OCI-LY1 (cell line): Measurements from ENCODE around the gene TET2.

Experiments
- CTCF ChIP-seq: fragments of 200-600 bp; sonication (generic), shearing (Covaris generic); IDR thresholded peaks from 2 replicates; pipeline ENCODE4 v1.5.1; 2017; ENCODE audit warnings: mild to moderate bottlenecking, antibody characterized with exemption, low read length, moderate library complexity, mixed read lengths
- EZH2 ChIP-seq: fragments of 200-600 bp; sonication (generic), shearing (Covaris generic); IDR thresholded peaks from 2 replicates; pipeline ENCODE4 v1.8.0; 2017; ENCODE audit warnings: borderline replicate concordance, mixed run types, mild to moderate bottlenecking, antibody characterized with exemption, low read length, moderate library complexity, mixed read lengths

- TF ChIP-seq CTCF (no peak), EZH2 (no peak)
These were observed 18.5 kb upstream of the TET2 start for GRCh38 chr4:105128208-105128607.
